ENCODE data around the gene KCNJ15.

Gene KCNJ15

GRCh38 chr21:38297194-38297631, 40.4 kb downstream of the KCNJ15 start:
- no peak for DNase-seq (ENCODE audit: low read depth in 1 of 2, low spot score in 1 of 2)

- no peak for DNase-seq (ENCODE audit: low read depth in 1 of 2, low spot score in 1 of 2)
Observed at GRCh38 chr21:38297871-38298270, 41.1 kb downstream of the KCNJ15 start.

GRCh38 chr21:38298832-38299231, 42.0 kb downstream of the KCNJ15 start:
- DNase-seq (ENCODE audit: low read depth in 1 of 2, low spot score in 1 of 2), result no peak

GRCh38 chr21:38299671-38300070, 42.9 kb downstream of the KCNJ15 start:
- DNase-seq (ENCODE audit: low read depth in 1 of 2, low spot score in 1 of 2), result no peak

GRCh38 chr21:38300141-38300578, 43.4 kb downstream of the KCNJ15 start:
- no peak for DNase-seq (ENCODE audit: low read depth in 1 of 2, low spot score in 1 of 2)

- no peak for DNase-seq (ENCODE audit: low read depth in 1 of 2, low spot score in 1 of 2)
Observed at GRCh38 chr21:38301321-38302214, 44.8 kb downstream of the KCNJ15 start.

- no peak for DNase-seq (ENCODE audit: low read depth in 1 of 2, low spot score in 1 of 2)
Observed at GRCh38 chr21:38303300-38303699, 46.5 kb downstream of the KCNJ15 start.

- no peak for DNase-seq (ENCODE audit: low read depth in 1 of 2, low spot score in 1 of 2)
Observed at GRCh38 chr21:38306433-38307141, 49.8 kb downstream of the KCNJ15 start.

- no peak for DNase-seq (ENCODE audit: low read depth in 1 of 2, low spot score in 1 of 2)
Observed at GRCh38 chr21:38307771-38308531, 51.2 kb downstream of the KCNJ15 start.

- DNase-seq (ENCODE audit: low read depth in 1 of 2, low spot score in 1 of 2), result no peak
Observed at GRCh38 chr21:38308532-38309119, 51.8 kb downstream of the KCNJ15 start.

- DNase-seq (ENCODE audit: low read depth in 1 of 2, low spot score in 1 of 2), result no peak
Observed at GRCh38 chr21:38310646-38311485, 54.1 kb downstream of the KCNJ15 start.

- DNase-seq (ENCODE audit: low read depth in 1 of 2, low spot score in 1 of 2), result no peak
Observed at GRCh38 chr21:38311765-38312164, 55.0 kb downstream of the KCNJ15 start.

- DNase-seq (ENCODE audit: low read depth in 1 of 2, low spot score in 1 of 2), result no peak
Observed at GRCh38 chr21:38312822-38313221, 56.0 kb downstream of the KCNJ15 start.

- DNase-seq (ENCODE audit: low read depth in 1 of 2, low spot score in 1 of 2), result no peak
Observed at GRCh38 chr21:38314558-38314957, 57.8 kb downstream of the KCNJ15 start.

- no peak for DNase-seq (ENCODE audit: low read depth in 1 of 2, low spot score in 1 of 2)
Observed at GRCh38 chr21:38315122-38315521, 58.3 kb downstream of the KCNJ15 start.

- DNase-seq (ENCODE audit: low read depth in 1 of 2, low spot score in 1 of 2), result no peak
Observed at GRCh38 chr21:38319781-38320180, 63.0 kb downstream of the KCNJ15 start.

GRCh38 chr21:38321568-38321967, 64.8 kb downstream of the KCNJ15 start:
- no peak for DNase-seq (ENCODE audit: low read depth in 1 of 2, low spot score in 1 of 2)

- DNase-seq (ENCODE audit: low read depth in 1 of 2, low spot score in 1 of 2), result no peak
Observed at GRCh38 chr21:38322311-38322950, 65.6 kb downstream of the KCNJ15 start.

- no peak for DNase-seq (ENCODE audit: low read depth in 1 of 2, low spot score in 1 of 2)
Observed at GRCh38 chr21:38323721-38324531, 67.1 kb downstream of the KCNJ15 start.

Data from activated CD4-positive, alpha-beta T cell treated with anti-CD3 and anti-CD28 coated beads, Interleukin-2, amount 50 U/mL, for 24 hours (primary cell).